Kasumi-1 (cell line): ENCODE measurements around the gene NCOR1.
A peak's percentile ranks its signal among the peaks of the same experiment; 100 is the strongest.
"Not testable (repeated sequence)": the region's sequence is repeated elsewhere in the genome, so short reads cannot be mapped to it uniquely, and the experiment has no call there.

Source experiments
- DNase-seq, 2 experiments: peaks; one replicate each; lab custom pipeline; 2025; lab: John Stamatoyannopoulos, UW

NCOR1 gene

DNA sequence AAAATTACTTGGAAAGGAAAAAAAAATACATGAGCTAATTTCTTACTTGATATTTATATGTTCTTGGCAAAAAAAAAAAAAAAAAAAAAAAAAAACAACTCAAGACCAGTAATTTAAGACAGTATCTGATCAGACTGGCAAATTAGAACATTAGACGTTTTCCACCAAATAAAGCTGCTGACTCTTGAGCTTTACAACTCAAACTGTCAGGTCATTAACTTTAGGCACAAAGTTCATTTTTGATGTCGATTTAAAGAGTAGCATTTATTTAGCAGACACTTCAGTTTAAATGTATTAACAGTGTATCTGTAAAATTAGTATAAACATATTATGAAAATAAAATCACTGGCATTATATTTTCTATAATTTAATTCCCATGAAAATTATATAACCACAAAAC, 66.7 kb downstream of the NCOR1 start:
- DNase-seq = no peak

DNA sequence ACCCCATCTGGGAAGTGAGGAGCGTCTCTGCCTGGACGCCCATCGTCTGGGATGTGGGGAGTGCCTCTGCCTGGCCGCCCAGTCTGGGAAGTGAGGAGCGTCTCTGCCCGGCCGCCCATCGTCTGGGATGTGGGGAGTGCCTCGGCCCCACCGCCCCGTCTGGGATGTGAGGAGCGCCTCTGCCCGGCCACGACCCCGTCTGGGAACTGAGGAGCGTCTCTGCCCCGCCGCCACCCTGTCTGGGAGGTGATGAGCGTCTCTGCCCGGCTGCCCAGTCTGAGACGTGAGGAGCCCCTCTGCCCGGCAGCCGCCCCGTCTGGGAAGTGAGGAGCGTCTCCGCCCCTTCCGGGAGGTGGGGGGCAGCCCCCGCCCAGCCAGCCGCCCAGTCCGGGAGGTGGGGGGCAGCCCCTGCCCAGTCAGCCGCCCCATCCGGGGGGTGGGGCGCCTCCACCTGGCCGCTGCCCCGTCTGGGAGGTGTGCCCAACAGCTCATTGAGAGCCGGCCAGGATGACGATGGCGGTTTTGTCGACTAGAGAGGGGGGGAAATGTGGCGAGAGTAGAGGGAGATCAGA, 69.9 kb downstream of the NCOR1 start:
- DNase-seq = not testable (repeated sequence)

DNA sequence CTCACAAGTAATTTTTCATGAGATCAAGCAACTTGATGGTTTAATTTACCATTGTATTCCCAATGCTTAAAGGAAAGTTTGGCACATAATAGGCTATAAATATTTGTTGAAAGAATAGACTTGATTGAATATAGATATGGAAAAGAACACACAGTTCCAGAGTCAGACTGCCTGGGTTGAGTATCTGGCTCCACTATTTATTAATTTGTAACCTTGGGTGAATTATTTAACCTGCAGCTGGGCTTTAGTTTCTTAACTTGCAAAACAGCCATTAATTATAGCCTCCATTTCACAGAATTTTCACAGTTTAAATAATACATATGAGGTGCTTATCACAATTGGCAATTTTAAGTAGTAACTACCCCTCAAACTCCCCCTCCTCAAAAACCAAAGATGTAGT, 73.6 kb downstream of the NCOR1 start:
- DNase-seq = no peak

DNA sequence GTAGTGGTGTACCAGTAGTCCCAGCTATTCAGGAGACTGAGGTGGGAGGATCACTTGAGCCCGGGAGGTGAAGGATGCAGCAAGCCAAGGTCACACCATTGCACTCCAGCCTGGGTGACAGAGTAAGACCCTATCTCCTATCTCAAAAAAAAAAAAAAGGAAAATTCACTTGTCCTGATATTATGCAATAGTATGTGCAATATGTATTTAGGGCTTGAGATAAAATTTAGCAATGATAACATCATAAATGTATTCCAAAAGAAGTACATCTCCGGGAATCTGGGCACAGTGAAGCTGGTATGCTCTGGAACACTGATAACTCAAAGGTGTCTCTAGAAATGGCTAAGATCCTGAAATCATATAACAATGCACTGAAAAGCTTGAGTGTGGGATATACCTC, 74.5 kb downstream of the NCOR1 start:
- DNase-seq = no peak

DNA sequence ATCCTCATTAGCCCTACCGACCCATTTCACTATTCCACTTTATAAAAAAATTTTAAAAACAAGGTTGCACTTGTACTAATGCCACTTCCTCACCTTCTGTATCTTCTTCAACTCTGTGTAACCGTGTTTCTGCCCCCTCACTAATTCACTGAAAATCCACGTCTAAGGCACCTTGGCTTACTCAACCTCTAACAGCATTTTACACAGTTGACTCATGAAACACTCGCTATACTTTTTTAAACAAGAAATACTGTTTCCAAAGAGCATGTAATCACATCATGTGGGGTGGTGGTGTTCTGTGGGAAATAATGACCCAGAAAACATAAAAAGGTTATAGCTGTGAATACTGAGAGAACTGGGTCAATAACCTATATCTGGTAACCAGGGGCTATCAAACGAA, 79.9 kb downstream of the NCOR1 start:
- DNase-seq = no peak

DNA sequence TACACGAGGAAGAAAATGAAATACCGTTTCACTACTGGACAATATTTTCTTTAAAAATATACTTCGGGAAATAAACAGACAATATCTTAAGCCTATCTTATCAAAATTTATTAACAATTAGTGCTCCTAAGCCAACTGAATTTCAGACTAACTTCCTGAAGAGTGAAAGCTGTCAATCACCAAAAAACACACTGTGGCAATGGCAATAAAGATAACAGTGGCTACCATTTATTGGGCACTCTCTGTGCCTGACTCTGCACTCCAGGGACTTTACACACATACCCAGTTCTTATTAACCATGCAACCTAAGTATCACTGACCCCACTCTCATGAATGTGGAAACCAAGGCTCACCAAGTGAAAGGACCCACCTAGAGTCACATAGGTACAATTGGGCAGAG, 83.7 kb downstream of the NCOR1 start:
- DNase-seq = no peak

DNA sequence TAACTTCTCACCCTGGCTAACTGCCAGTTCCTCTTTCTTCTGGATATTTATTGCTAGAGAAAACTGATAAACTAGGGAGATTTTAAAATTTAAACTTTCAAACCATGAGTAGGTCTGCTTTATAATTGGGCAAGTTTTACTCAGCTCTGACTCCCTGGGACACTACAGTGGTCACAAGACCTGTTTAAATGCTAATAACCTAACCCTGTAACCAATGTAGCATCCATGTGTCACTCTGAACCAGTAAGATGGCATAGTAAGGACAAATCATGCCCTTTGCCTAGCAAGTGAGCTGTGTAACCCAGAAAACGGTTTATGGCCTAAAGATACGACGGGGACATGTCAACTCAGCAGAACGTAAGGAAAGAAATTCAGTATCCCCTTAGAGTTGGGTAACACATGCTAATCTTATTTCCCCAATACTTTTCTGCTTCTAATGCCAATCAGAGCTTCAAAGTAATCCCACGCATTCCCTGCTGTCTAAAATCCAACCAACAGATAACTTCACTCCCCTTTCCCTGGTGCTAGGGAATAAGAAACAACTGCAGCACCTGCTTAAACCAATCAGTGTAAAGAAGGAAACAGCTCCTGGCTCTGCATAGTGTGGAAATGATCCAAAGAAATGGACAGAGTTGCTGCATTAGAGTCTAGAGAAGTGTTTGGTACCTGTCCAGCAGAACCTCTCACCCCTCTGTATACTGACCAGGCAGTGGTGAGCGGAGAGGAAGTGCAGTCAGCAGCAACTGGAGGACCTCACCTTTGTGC, 85.7 kb downstream of the NCOR1 start:
- DNase-seq = no peak

DNA sequence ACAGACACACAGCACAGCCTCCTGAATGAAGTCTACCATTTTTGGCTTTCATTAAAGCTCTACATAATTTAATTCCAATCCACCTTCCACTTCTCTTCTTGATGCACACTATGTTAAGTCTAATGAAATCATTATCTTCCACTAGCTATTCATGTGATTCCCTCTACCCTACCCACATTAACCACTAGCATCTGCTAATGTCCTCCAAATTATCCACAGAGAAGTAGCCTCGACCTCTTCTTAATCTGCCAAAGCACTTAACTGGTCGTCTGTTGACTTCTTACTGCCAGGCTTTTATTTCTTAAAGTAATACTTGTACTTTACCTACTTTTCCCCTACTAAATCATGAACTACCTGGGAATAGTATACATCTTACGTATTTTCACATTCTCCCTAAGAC, 91.8 kb downstream of the NCOR1 start:
- DNase-seq = no peak

DNA sequence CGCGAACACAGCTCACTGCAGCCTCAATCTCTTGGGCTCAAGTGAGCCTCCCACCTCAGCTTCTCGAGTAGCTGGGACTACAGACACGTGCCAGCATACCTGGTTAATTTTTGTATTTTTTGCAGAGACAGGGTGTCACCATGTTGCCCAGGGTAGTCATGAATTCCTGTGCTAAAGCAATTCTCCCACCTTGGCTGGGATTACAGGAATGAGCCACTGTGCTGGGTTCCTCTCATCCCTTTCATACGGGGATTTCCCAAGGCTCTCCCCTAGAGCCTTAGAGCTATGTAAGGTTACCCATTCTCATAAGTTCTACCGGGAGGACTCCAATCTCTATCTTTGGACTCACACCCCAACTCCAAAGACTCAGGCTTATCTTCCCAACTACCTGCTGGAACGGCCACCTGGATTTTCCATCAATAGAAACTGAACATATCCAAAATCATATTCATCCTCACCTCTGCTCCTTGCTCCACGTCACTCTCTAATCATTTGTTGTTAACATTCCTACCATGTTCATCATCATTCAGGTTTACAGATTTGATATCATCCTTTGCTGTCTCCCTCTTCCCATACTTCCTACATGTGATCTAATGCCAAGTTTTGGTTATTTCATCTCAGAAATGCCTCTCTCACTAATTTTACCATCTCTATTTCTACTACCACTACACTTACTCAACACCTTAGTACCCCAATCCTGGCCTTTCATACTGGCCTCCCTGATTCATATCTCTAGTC, 92.5 kb downstream of the NCOR1 start:
- DNase-seq = no peak

DNA sequence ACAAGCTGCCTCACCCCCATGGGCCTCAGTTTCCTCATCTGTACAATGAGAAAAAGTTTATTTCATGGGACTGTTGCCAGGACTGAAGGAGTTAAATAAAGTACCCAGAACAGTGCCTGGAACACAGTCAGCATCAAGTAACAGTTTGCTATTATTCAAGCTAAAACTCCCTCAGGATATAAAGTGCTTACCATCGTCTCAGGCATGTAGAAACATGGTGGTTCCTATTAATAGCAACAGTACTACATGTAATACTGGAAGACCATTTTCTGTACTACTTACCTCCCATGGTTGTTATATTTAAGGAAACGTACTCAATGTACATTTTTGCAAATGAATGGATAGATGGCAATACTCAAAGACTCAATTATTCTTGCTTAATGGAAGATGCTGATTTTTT, 93.4 kb downstream of the NCOR1 start:
- DNase-seq = no peak

DNA sequence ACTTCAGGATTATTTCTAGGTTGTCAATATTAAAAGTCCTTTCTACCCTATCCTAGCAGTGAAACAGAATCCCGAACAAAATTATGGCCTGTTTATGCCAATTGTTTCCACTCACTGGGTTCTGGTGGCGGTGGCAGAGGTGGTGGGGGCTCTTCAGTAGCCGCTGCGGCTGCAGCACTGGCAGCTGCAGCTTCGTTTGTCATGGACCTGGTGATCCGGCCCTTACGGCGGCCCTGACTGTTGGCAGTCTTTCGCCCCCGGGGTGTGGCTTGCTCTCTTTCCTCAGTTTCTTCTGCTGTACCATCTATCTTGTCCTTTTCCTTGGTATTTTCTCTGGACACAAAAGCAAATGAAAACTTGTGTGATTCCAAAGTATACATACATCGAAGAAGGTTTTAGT, 94.4 kb downstream of the NCOR1 start:
- DNase-seq = no peak

DNA sequence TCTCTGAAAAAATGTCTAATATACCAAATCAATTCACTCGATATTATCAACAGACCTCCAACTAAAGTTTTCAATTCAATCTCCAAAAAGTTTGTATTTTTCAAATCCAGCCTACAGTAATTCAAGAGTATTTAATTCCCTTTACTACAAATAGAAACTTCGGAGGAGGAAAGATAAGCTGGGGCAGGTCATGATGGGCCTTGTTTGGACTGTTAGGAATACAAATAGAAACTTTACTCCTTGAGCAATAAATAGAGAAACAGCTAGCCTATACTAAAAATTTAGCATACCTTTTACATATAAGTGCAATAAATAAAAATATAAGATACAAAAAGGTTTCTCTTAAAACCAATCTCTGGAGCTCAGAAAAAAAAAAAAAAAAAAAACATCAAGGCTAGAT, 98.2 kb downstream of the NCOR1 start:
- DNase-seq = no peak

DNA sequence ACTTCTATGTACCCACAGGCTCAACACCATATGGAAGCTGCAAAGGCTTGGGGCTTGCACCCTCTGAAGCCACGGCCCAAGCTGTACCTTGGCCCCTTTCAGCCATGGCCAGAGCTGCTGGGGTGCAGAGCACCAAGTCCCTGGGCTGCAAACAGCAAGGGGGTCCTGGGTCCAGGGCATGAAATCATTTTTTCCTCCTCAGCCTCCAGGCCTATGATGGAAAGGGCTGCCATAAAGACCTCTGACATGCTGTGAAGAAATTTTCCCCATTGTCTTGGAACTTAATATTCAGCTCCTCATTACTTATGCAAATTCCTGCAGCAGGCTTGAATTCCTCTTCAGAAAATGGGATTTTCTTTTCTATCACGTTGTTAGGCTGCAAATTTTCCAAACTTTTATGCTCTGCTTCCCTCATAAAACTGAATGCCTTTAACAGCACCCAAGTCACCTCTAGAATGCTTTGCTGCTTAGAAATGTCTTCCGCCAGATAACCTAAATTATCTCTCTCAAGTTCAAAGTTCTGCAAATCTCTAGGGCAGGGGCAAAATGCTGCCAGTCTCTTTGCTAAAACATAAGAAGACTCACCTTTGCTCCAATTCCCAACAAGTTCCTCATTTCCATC, 100.1 kb downstream of the NCOR1 start:
- DNase-seq = not testable (repeated sequence)

DNA sequence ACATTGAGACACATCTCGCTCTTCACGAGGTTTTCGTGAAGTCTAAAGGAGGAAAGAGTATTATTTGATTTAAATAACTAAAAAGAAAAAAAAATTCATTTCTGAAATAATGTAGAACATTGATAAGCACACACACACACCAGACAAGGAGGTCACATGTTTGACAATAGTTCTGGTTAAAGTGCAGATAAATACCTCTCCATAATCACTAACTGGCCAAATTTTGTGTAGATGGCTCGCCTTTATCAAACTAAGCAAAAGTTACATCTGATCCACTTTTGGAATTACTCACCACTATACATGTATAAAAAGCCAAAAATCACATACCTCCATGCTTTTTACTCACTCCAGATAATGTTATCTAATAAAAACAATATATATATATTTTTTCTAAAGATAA, 106.5 kb downstream of the NCOR1 start:
- no peak for DNase-seq

DNA sequence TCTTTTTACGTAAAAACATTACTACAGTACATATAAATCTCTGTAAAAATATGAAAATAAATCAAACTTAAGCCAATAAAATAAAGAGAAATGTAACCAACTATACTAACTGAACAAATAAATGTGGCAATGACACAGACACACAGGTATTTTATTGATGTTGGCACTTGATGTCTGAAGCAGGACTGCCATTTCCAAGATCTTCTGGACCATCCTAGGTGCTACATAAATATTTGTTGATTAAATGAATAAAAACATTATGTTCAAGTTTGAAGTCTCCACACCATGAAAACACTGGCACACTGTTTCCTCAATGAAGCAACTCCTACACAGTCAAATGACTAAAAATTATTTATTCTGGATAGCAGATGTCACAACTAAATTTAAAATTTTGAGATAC, 106.9 kb downstream of the NCOR1 start:
- no peak for DNase-seq

DNA sequence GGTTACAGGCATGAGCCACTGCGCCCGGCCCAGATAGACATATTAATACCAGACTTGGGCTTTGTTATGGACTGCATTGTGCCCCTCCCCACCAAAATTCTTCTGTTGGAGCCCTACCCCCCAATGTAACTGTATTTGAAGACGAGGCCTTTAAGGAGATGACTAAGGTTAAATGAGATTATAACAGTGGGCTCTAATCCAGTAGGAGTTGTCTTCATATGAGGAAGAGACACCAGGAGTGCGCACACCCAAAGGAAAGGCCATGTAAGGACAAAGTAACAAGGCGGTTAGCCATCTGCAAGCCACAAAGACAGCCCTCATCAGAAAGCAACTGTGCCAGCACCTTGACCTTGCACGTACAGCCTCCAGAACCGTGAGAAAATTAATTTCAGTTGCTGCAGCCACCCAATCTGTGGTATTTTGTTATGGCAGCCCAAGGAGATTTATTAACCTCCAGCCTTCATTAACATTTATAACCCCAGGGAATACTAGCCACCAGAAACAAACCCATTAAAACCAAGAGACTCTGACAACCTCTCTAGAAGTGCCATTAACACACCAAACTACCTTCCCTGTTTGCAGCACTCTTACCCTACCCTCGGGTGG, 108.1 kb downstream of the NCOR1 start:
- DNase-seq = no peak

DNA sequence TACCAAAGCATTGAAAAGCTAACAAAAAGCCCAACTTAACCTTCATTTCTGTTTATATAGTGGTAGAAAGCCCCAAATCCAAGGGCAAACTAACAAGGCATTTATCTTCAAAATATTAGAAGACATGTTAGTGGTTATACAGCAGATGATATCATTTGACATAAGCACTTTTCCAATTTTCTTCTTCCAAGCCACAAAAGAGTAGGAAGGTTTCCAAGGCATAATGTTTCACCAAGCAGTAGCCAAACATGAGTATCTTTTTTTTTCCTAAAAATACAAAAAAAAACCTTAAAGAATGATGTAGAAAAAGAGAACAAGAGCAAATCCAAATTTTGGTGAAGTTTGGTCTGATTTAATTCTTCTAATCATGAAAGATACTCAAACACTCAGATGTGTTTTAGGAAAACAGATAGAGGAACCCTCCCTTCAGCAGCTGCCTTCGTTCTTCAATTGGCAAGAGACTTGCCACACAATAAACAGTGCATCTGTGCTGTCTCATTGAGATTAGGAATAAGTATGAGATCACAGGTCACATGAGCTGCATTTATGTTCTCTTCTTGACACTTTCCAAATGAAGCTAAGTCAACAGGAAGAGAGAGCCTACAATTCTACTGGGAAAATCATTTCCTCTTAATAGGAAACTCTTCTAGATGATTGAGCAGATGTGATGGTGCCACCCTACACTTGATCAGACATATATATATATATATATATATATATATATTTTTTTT, 109.0 kb downstream of the NCOR1 start:
- DNase-seq = no peak

DNA sequence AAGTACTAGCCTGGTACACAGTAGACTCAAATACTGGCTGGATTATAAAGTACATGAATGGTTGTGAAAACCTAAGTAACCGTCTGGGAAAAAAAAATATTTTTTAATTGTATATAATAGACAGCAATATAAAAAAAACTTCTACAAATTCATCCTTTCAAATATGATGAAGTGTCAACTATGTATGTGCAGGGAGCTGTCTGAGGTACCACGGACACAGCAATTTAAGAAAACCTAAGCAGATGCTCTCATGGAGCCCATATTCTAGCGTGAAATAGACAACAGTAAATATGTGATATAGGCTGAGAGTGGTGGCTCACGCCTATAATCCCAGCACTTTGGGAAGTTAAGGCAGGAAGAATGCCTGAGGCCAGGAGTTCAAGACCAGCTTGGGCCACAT, 111.1 kb downstream of the NCOR1 start:
- DNase-seq = no peak

DNA sequence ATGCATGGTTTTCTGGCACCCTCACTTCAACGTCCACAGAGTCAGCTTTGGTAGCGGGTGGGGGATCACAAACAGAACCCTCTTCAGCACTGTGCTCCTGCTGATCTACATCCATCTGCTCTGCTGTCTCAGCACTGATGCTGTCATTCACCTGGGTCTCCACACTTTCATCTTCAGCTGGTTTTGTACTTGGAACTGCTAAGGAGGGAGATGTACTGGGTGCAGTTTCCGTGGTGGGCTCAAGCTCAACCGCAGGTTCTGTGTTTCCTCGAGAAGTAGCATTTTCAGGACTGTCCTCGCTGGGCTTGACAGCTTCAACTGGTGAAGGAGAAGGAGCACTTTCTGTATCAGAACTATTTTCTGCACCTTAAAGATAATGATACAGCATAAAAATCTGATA, 113.9 kb downstream of the NCOR1 start:
- DNase-seq = no peak

DNA sequence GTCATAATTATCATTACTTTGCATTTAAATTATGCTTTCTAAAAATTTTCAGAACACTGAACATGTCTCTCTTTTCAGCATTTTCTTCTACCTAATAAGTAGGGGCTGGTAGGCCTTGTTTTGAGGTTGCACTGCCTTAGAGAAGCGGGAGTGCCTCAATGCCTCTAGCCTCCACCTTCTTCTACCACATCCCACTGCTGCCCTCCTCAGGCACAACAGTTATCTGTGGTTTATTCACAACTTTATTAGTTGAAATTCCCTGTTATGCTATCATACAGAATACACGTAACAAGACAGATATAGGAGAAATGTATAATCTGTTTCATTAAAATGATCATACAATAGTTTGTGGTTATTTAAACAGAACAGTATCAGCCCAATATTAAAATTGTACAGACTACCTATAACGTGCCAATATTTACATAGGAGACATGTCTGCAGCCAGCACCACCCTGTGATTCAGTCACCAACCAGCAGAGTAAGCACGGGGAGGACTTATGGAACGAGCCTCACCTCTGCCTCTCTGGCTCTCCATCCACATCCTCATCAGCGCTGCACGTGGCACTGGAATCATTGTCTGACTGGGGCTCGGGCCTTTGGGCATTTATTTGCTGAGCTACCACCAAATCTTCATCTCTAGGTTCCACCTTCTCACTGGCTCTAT, 114.5 kb downstream of the NCOR1 start:
- peak; percentile 13 to 26 for DNase-seq

DNA sequence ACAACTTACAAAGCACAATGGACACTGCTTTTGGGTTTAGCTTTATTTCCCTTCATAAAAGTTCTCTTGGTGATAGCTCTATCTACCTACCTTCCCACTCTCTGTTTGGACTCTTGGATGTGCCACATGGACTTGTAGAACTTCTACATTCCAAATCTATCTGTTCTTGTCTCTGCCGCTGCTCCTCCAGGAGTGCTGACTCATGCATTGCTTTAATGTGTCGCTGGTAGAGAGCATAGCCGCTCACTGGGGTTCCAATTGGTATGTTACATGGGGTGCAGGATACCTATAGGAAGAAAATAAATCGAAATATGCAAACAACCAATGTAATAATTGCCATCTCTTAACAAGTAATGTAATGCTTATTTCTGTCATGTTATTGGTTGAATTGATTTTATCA, 123.6 kb downstream of the NCOR1 start:
- no peak for DNase-seq
